ENCODE measurements around the gene IRAK3.

The IRAK3 gene

GRCh38 chr12:66287275-66287674, 98.3 kb downstream of the IRAK3 start:
- TF ChIP-seq YY1 (IDR thresholded peaks at IDR 0.05; ENCODE audit: low read depth) (no peak), TCF12 (IDR thresholded peaks at IDR 0.05; ENCODE audit: low read depth) (no peak), TAF1 (IDR thresholded peaks at IDR 0.05; ENCODE audit: low read depth) (no peak), FOXM1 (IDR thresholded peaks at IDR 0.05; ENCODE audit: borderline replicate concordance, low read depth) (no peak), ZBTB7A (IDR thresholded peaks at IDR 0.05; ENCODE audit: low read depth) (no peak)
- TF ChIP-seq, protein P1, sequence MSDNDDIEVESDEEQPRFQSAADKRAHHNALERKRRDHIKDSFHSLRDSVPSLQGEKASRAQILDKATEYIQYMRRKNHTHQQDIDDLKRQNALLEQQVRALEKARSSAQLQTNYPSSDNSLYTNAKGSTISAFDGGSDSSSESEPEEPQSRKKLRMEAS (IDR thresholded peaks at IDR 0.05) = no peak
- TF ChIP-seq, protein P2, sequence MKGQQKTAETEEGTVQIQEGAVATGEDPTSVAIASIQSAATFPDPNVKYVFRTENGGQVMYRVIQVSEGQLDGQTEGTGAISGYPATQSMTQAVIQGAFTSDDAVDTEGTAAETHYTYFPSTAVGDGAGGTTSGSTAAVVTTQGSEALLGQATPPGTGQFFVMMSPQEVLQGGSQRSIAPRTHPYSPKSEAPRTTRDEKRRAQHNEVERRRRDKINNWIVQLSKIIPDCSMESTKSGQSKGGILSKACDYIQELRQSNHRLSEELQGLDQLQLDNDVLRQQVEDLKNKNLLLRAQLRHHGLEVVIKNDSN (IDR thresholded peaks at IDR 0.05) = no peak

- TF ChIP-seq YY1 (IDR thresholded peaks at IDR 0.05; ENCODE audit: low read depth) (no peak), CEBPB (IDR thresholded peaks at IDR 0.05) (no peak), TEAD4 (IDR thresholded peaks at IDR 0.05) (no peak), TAF1 (IDR thresholded peaks at IDR 0.05; ENCODE audit: low read depth) (no peak), NFIC (IDR thresholded peaks at IDR 0.05) (no peak), EGR1 (IDR thresholded peaks at IDR 0.05) (no peak), ZBTB7A (IDR thresholded peaks at IDR 0.05; ENCODE audit: low read depth) (no peak), RAD21 (IDR thresholded peaks at IDR 0.05; ENCODE audit: low read depth) (no peak), REST (IDR thresholded peaks at IDR 0.05; ENCODE audit: low read depth) (no peak), EP300 (IDR thresholded peaks at IDR 0.05; ENCODE audit: borderline replicate concordance) (no peak)
- TF ChIP-seq, protein P2 (IDR thresholded peaks at IDR 0.05) = no peak
- TF ChIP-seq, protein P1 (IDR thresholded peaks at IDR 0.05) = no peak
Measured at GRCh38 chr12:66288121-66288520, 99.1 kb downstream of the IRAK3 start.

DNA sequence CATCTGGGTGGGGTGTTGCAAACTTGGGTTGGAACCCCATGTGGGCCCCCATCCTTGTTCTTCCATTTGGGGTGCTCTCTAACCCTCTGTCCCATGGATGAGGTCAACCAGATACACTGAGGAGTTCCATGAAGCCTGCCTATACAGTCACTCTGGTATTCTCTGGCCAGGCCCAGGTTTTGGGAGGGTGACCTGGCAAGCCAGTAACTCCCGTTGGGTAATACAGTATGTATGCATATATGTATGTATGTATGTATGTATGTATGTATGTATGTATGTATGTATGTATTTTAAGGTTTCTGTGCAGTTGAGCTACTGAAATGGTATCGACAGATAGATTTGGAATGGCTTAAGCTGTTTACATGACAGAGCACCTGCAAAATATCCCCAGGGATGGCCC, 100.5 kb downstream of the IRAK3 start:
- TF ChIP-seq CEBPB (IDR thresholded peaks at IDR 0.05) = no peak

DNA sequence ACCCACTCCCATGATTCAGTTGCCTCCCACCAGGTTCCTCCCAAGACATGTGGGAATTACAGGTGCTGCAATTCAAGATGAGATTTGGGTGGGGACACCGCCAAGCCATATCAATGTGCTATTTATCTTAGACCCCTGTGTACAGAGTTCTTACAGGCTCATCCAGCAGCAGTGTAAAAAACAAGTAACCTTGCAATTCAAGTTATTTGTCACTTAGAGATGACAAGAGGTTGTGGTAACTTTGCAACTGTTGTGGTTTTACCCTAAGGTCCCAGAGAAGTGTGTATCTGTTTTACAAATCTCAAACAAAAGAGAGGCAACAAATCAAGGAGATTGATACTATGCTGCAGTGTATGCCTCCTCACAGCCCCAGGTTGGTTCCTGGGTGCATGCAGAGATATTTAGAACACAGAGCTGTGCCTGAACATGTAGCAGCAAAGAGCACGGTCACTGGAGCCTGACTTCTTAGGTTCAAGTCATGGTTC, 101.7 kb downstream of the IRAK3 start:
- TF ChIP-seq, protein P1 (IDR thresholded peaks at IDR 0.05) = no peak
- no peak for TF ChIP-seq CREB1 (IDR thresholded peaks at IDR 0.05; ENCODE audit: low read depth)
- TF ChIP-seq FOXM1 (IDR thresholded peaks at IDR 0.05; ENCODE audit: borderline replicate concordance, low read depth) = no peak
- no peak for TF ChIP-seq RAD21 (IDR thresholded peaks at IDR 0.05; ENCODE audit: low read depth)
- no peak for TF ChIP-seq REST (IDR thresholded peaks at IDR 0.05; ENCODE audit: low read depth)
- no peak for TF ChIP-seq ZBTB7A (IDR thresholded peaks at IDR 0.05; ENCODE audit: low read depth)
- no peak for TF ChIP-seq NFIC (IDR thresholded peaks at IDR 0.05)
- TF ChIP-seq TCF12 (IDR thresholded peaks at IDR 0.05; ENCODE audit: low read depth) = no peak
- TF ChIP-seq CEBPB (IDR thresholded peaks at IDR 0.05) = no peak
- no peak for TF ChIP-seq TAF1 (IDR thresholded peaks at IDR 0.05; ENCODE audit: low read depth)
- no peak for TF ChIP-seq EGR1 (IDR thresholded peaks at IDR 0.05)
- TF ChIP-seq TEAD4 (IDR thresholded peaks at IDR 0.05) = no peak
- TF ChIP-seq, protein P2 (IDR thresholded peaks at IDR 0.05) = no peak
- no peak for TF ChIP-seq YY1 (IDR thresholded peaks at IDR 0.05; ENCODE audit: low read depth)
- TF ChIP-seq EP300 (IDR thresholded peaks at IDR 0.05; ENCODE audit: borderline replicate concordance) = no peak

DNA sequence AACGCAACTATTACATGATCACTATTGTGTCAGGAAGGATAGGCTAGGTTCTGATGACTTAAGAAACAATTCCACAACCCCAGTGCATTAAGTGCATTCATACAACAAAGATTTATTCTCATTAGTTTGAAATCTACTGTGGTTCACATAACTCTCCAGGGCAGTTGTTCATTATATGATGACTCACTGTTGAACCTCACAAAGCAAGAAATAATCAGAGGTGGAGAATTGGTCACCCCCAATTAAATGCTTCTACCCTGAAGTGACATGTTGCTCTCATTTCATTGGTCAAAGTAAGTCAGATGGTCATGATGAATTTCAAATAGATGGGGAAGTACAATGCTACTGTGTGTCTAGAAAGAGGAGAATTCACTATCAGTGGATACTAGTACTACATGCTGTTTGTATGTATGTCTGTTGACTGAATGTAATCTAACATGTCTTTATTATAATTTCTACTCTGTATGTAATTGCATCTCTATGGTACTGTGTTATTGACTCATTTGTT, 107.2 kb downstream of the IRAK3 start:
- TF ChIP-seq YY1 (IDR thresholded peaks at IDR 0.05; ENCODE audit: low read depth) (no peak), CREB1 (IDR thresholded peaks at IDR 0.05; ENCODE audit: low read depth) (no peak), TEAD4 (IDR thresholded peaks at IDR 0.05) (no peak), EGR1 (IDR thresholded peaks at IDR 0.05) (no peak)

DNA sequence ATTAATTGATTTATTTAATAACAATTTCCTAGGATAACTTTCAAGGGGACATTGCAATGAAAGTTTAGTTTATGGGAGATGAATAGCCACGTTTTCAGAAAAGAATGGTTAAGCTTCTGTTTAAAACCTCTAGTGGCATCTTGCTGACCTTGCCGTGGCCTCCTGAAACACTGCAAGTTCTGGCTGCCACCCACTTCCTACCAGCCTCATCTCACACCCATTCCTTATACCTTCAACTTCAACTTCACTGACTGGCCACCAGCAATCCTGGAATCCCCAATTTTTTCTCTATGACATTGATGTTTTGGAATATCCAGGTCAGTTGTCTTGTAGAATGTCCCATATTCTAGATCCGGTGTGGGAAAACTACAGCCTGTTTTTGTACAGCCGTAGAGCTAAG, 108.1 kb downstream of the IRAK3 start:
- TF ChIP-seq, protein P2 (IDR thresholded peaks at IDR 0.05) = no peak
- TF ChIP-seq EGR1 (IDR thresholded peaks at IDR 0.05) = no peak
- TF ChIP-seq TEAD4 (IDR thresholded peaks at IDR 0.05) = no peak
- TF ChIP-seq TCF12 (IDR thresholded peaks at IDR 0.05; ENCODE audit: low read depth) = no peak
- no peak for TF ChIP-seq TAF1 (IDR thresholded peaks at IDR 0.05; ENCODE audit: low read depth)
